T-helper 2 cell treated with Interferon-gamma antibody and Interleukin-4, amounts not matched to agents 5 μg/mL and 100 μg/mL, for 36 hours (primary cell): ENCODE measurements around the gene ADCY5.

Experiments
- DNase-seq: peaks from one replicate; pipeline ENCODE4 v3.0.0; 2021; ENCODE audit warnings: low spot score
- H3K27ac Mint-ChIP-seq: one replicate; pipeline ENCODE4 v1.8.0; 2021; ENCODE audit warnings: mild to moderate bottlenecking, mixed read lengths
- H3K27me3 Mint-ChIP-seq: one replicate; pipeline ENCODE4 v1.8.0; 2021; ENCODE audit warnings: low read depth, mixed read lengths
- H3K36me3 Mint-ChIP-seq: one replicate; pipeline ENCODE4 v1.8.0; 2021; ENCODE audit warnings: low read depth, mixed read lengths
- H3K4me1 Mint-ChIP-seq: one replicate; pipeline ENCODE4 v1.8.0; 2021; ENCODE audit warnings: low read depth, mixed read lengths
- H3K4me3 Mint-ChIP-seq: one replicate; pipeline ENCODE4 v1.8.0; 2022; ENCODE audit warnings: mild to moderate bottlenecking, moderate library complexity, mixed read lengths
- H3K9me3 Mint-ChIP-seq: one replicate; pipeline ENCODE4 v1.8.0; 2021; ENCODE audit warnings: mixed read lengths

Gene ADCY5

GRCh38 chr3:123353227-123353849 is 95.6 kb downstream of the ADCY5 start:
- Mint-ChIP-seq H3K9me3 (no peaks in the 10 kb centered on the region), H3K4me3 (no peak overlapping the region), H3K4me1 (no peaks in the 10 kb centered on the region), H3K27ac (no peak overlapping the region), H3K36me3 (no peaks in the 10 kb centered on the region), H3K27me3 (peaks cover 19% of the 10 kb centered on the region)
- no peak for DNase-seq

GRCh38 chr3:123352134-123352554 is 96.7 kb downstream of the ADCY5 start:
- H3K36me3 Mint-ChIP-seq = no peaks in the 10 kb centered on the region

GRCh38 chr3:123351501-123351900 is 97.4 kb downstream of the ADCY5 start:
- Mint-ChIP-seq H3K27me3 (peaks cover 21% of the 10 kb centered on the region), H3K9me3 (no peaks in the 10 kb centered on the region), H3K27ac (no peak overlapping the region), H3K36me3 (no peaks in the 10 kb centered on the region), H3K4me1 (no peaks in the 10 kb centered on the region), H3K4me3 (no peak overlapping the region)
- DNase-seq = no peak

More at GRCh38 chr3:123352134-123352554, 96.7 kb downstream of the ADCY5 start:
- no peaks in the 10 kb centered on the region for H3K4me1 Mint-ChIP-seq
- no peak for DNase-seq
- H3K27me3 Mint-ChIP-seq = peaks cover 21% of the 10 kb centered on the region
- no peak overlapping the region for H3K27ac Mint-ChIP-seq
- no peaks in the 10 kb centered on the region for H3K9me3 Mint-ChIP-seq
- H3K4me3 Mint-ChIP-seq = no peak overlapping the region

GRCh38 chr3:123350971-123351370 is 97.9 kb downstream of the ADCY5 start:
- no peaks in the 10 kb centered on the region for H3K4me1 Mint-ChIP-seq
- H3K9me3 Mint-ChIP-seq = no peaks in the 10 kb centered on the region
- no peak overlapping the region for H3K4me3 Mint-ChIP-seq
- DNase-seq = no peak
- no peak overlapping the region for H3K27ac Mint-ChIP-seq
- peaks cover 17% of the 10 kb centered on the region for H3K27me3 Mint-ChIP-seq
- H3K36me3 Mint-ChIP-seq = no peaks in the 10 kb centered on the region

GRCh38 chr3:123349566-123350435 is 99.1 kb downstream of the ADCY5 start:
- no peak overlapping the region for H3K4me3 Mint-ChIP-seq
- H3K36me3 Mint-ChIP-seq = no peaks in the 10 kb centered on the region
- H3K4me1 Mint-ChIP-seq = peaks cover under 1% of the 10 kb centered on the region
- H3K27ac Mint-ChIP-seq = no peak overlapping the region
- no peaks in the 10 kb centered on the region for H3K9me3 Mint-ChIP-seq
- H3K27me3 Mint-ChIP-seq = peaks cover 14% of the 10 kb centered on the region
- DNase-seq = no peak

GRCh38 chr3:123349201-123349535 is 99.7 kb downstream of the ADCY5 start:
- no peaks in the 10 kb centered on the region for H3K9me3 Mint-ChIP-seq
- peaks cover 11% of the 10 kb centered on the region for H3K27me3 Mint-ChIP-seq
- H3K4me1 Mint-ChIP-seq = peaks cover 6% of the 10 kb centered on the region
- DNase-seq = no peak
- H3K4me3 Mint-ChIP-seq = no peak overlapping the region
- H3K36me3 Mint-ChIP-seq = no peaks in the 10 kb centered on the region
- no peak overlapping the region for H3K27ac Mint-ChIP-seq

GRCh38 chr3:123348471-123349200 is 100.3 kb downstream of the ADCY5 start:
- H3K4me3 Mint-ChIP-seq = no peak overlapping the region

GRCh38 chr3:123347691-123348264 is 101.1 kb downstream of the ADCY5 start:
- DNase-seq = no peak
- peaks cover 8% of the 10 kb centered on the region for H3K27me3 Mint-ChIP-seq
- H3K4me1 Mint-ChIP-seq = peaks cover 8% of the 10 kb centered on the region
- H3K36me3 Mint-ChIP-seq = no peaks in the 10 kb centered on the region
- no peaks in the 10 kb centered on the region for H3K9me3 Mint-ChIP-seq
- H3K27ac Mint-ChIP-seq = no peak overlapping the region
- no peak overlapping the region for H3K4me3 Mint-ChIP-seq

More at GRCh38 chr3:123348471-123349200, 100.3 kb downstream of the ADCY5 start:
- no peaks in the 10 kb centered on the region for H3K9me3 Mint-ChIP-seq
- H3K36me3 Mint-ChIP-seq = no peaks in the 10 kb centered on the region
- peaks cover 8% of the 10 kb centered on the region for H3K27me3 Mint-ChIP-seq
- no peak for DNase-seq
- H3K27ac Mint-ChIP-seq = no peak overlapping the region
- H3K4me1 Mint-ChIP-seq = peaks cover 8% of the 10 kb centered on the region

- Mint-ChIP-seq H3K4me1 (peaks cover 8% of the 10 kb centered on the region), H3K4me3 (no peak overlapping the region), H3K36me3 (no peaks in the 10 kb centered on the region), H3K27ac (no peak overlapping the region), H3K27me3 (peaks cover 8% of the 10 kb centered on the region), H3K9me3 (no peaks in the 10 kb centered on the region)
- no peak for DNase-seq
Measured at GRCh38 chr3:123347205-123347604, 101.7 kb downstream of the ADCY5 start.

GRCh38 chr3:123346021-123346420 is 102.9 kb downstream of the ADCY5 start:
- Mint-ChIP-seq H3K27ac (no peak overlapping the region), H3K9me3 (no peaks in the 10 kb centered on the region), H3K4me1 (peaks cover 8% of the 10 kb centered on the region), H3K36me3 (no peaks in the 10 kb centered on the region), H3K27me3 (peaks cover 8% of the 10 kb centered on the region), H3K4me3 (no peak overlapping the region)
- no peak for DNase-seq

GRCh38 chr3:123344907-123345594 is 103.8 kb downstream of the ADCY5 start:
- peaks cover 8% of the 10 kb centered on the region for H3K27me3 Mint-ChIP-seq
- H3K4me1 Mint-ChIP-seq = peaks cover 8% of the 10 kb centered on the region
- H3K27ac Mint-ChIP-seq = no peak overlapping the region
- no peaks in the 10 kb centered on the region for H3K36me3 Mint-ChIP-seq
- H3K9me3 Mint-ChIP-seq = no peaks in the 10 kb centered on the region
- no peak for DNase-seq
- H3K4me3 Mint-ChIP-seq = no peak overlapping the region

GRCh38 chr3:123344175-123344906 is 104.5 kb downstream of the ADCY5 start:
- Mint-ChIP-seq H3K4me1 (peaks cover 8% of the 10 kb centered on the region), H3K27ac (no peak overlapping the region), H3K9me3 (no peaks in the 10 kb centered on the region), H3K4me3 (no peak overlapping the region), H3K36me3 (no peaks in the 10 kb centered on the region), H3K27me3 (peaks cover 8% of the 10 kb centered on the region)
- DNase-seq = no peak
